ENCODE measurements around the gene AMPD2.

Gene AMPD2

DNA sequence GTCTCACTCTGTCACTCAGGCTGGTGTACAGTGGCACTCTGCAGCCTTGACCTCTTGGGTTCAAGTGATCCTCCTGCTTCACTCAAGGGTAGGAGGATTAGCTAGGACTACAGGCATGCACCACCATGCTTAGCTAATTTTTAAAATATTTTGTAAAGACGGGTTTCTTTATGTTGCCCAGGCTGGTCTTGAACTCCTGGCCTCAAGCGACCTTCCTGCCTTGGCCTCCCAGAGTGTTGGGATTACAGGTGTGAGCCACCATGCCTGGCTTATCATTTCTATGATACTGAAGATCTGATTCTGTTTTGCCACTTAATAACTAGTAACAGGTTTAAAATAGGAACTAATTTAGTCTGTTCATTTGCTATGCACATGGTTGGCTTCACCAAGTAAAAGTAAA is 37.6 kb upstream of the AMPD2 start:
- TF ChIP-seq, protein P1, sequence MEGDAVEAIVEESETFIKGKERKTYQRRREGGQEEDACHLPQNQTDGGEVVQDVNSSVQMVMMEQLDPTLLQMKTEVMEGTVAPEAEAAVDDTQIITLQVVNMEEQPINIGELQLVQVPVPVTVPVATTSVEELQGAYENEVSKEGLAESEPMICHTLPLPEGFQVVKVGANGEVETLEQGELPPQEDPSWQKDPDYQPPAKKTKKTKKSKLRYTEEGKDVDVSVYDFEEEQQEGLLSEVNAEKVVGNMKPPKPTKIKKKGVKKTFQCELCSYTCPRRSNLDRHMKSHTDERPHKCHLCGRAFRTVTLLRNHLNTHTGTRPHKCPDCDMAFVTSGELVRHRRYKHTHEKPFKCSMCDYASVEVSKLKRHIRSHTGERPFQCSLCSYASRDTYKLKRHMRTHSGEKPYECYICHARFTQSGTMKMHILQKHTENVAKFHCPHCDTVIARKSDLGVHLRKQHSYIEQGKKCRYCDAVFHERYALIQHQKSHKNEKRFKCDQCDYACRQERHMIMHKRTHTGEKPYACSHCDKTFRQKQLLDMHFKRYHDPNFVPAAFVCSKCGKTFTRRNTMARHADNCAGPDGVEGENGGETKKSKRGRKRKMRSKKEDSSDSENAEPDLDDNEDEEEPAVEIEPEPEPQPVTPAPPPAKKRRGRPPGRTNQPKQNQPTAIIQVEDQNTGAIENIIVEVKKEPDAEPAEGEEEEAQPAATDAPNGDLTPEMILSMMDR (IDR thresholded peaks at IDR 0.05; ENCODE audit: low read depth, low read length, missing control alignments), result no peak
- H3K4me3 ChIP-seq (ENCODE audit: low read depth, low read length), result no peak overlapping the region
- H3K36me3 ChIP-seq (replicated peaks), result peaks cover 47% of the 10 kb centered on the region
- no peak for DNase-seq
- in situ Hi-C loops (cut with HindIII; ENCODE audit: low pct_ligation_motif_present, low sequenced_read_pairs), result no loop called here
- H3K27ac ChIP-seq, result no peak overlapping the region
- H3K27me3 ChIP-seq (replicated peaks), result no peaks in the 10 kb centered on the region

- DNase-seq, result no peak
- TF ChIP-seq, protein P1 (IDR thresholded peaks at IDR 0.05; ENCODE audit: low read depth, low read length, missing control alignments), result no peak
- no peaks in the 10 kb centered on the region for H3K27me3 ChIP-seq (replicated peaks)
- in situ Hi-C loops (cut with HindIII; ENCODE audit: low pct_ligation_motif_present, low sequenced_read_pairs), result no loop called here
- H3K36me3 ChIP-seq (replicated peaks), result peaks cover 68% of the 10 kb centered on the region
- H3K4me3 ChIP-seq (ENCODE audit: low read depth, low read length), result no peak overlapping the region
- H3K27ac ChIP-seq, result no peak overlapping the region
Observed at GRCh38 chr1:109584766-109585165, 34.9 kb upstream of the AMPD2 start.

GRCh38 chr1:109586055-109586454 is 33.6 kb upstream of the AMPD2 start:
- H3K4me3 ChIP-seq (ENCODE audit: low read depth, low read length), result no peak overlapping the region
- no peaks in the 10 kb centered on the region for H3K27me3 ChIP-seq (replicated peaks)
- H3K36me3 ChIP-seq (replicated peaks), result peaks cover 63% of the 10 kb centered on the region
- no peak overlapping the region for H3K27ac ChIP-seq
- TF ChIP-seq, protein P1 (IDR thresholded peaks at IDR 0.05; ENCODE audit: low read depth, low read length, missing control alignments), result no peak
- in situ Hi-C loops (cut with HindIII; ENCODE audit: low pct_ligation_motif_present, low sequenced_read_pairs), result no loop called here
- DNase-seq, result no peak

DNA sequence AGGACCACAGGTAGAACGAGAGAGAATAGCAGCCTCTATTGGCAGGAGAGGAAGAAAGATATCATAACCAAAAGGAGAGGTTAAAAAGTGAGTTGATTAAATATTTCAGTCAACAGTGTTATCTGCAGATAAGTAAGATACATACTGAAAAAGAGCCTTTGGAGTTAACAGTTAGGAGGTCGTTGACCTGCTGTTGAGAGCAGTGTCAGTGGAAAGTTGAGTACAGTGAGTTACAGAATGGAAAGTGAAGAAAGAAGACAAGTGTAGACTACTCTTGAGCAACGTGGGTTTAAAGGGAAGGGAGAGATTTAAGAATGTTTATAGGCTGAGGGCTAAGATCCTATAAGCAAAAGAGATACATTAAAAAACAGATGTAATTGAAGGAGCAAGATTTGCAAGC is 30.5 kb upstream of the AMPD2 start:
- DNase-seq, result no peak
- H3K4me3 ChIP-seq (ENCODE audit: low read depth, low read length), result no peak overlapping the region
- TF ChIP-seq, protein P1 (IDR thresholded peaks at IDR 0.05; ENCODE audit: low read depth, low read length, missing control alignments), result no peak
- peaks cover 57% of the 10 kb centered on the region for H3K36me3 ChIP-seq (replicated peaks)
- in situ Hi-C loops (cut with HindIII; ENCODE audit: low pct_ligation_motif_present, low sequenced_read_pairs), result no loop called here
- H3K27ac ChIP-seq, result no peak overlapping the region
- no peaks in the 10 kb centered on the region for H3K27me3 ChIP-seq (replicated peaks)

- TF ChIP-seq, protein P1 (IDR thresholded peaks at IDR 0.05; ENCODE audit: low read depth, low read length, missing control alignments), result no peak
- Histone ChIP-seq H3K27me3 (replicated peaks) (no peaks in the 10 kb centered on the region), H3K27ac (no peak overlapping the region), H3K4me3 (ENCODE audit: low read depth, low read length) (no peak overlapping the region), H3K36me3 (replicated peaks) (peaks cover 55% of the 10 kb centered on the region)
- in situ Hi-C loops (cut with HindIII; ENCODE audit: low pct_ligation_motif_present, low sequenced_read_pairs), result no loop called here
- DNase-seq, result no peak
Observed at GRCh38 chr1:109589679-109590078, 30.0 kb upstream of the AMPD2 start.

DNA sequence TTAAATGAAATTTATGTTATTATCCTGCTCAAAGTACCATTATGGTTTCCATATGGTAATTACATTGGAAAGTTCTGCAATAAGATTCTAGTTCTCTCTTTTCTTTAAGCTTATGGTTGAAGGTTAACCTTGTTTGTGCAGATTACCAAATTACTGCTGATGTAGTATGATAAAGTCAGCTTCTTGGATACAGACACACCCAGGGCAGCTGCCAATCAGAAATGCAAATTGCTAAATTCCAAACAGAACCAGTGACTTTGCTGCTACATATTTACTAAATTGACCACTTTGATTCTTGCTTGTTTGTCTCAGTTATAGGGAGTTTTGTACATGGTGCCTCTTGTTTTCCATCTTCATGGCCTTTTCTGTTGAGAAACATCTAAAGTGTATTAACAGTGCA is 26.7 kb upstream of the AMPD2 start:
- Histone ChIP-seq H3K27me3 (replicated peaks) (no peaks in the 10 kb centered on the region), H3K4me3 (ENCODE audit: low read depth, low read length) (no peak overlapping the region), H3K27ac (no peak overlapping the region), H3K36me3 (replicated peaks) (peaks cover 36% of the 10 kb centered on the region)
- TF ChIP-seq, protein P1 (IDR thresholded peaks at IDR 0.05; ENCODE audit: low read depth, low read length, missing control alignments), result no peak
- in situ Hi-C loops (cut with HindIII; ENCODE audit: low pct_ligation_motif_present, low sequenced_read_pairs), result no loop called here
- no peak for DNase-seq
